Ishikawa (cell line): ENCODE results near the gene TMEM117.

Experiments used
- CEBPB ChIP-seq: IDR thresholded peaks from 2 replicates; pipeline ENCODE4 v1.6.1; 2012
- EP300 ChIP-seq: IDR thresholded peaks from 2 replicates; pipeline ENCODE4 v1.6.1; 2012; ENCODE audit warnings: borderline replicate concordance
- NFIC ChIP-seq: IDR thresholded peaks from 2 replicates; pipeline ENCODE4 v1.6.1; 2012
- RAD21 ChIP-seq: IDR thresholded peaks from 2 replicates; pipeline ENCODE4 v1.6.1; 2012; ENCODE audit warnings: low read depth
- TAF1 ChIP-seq: IDR thresholded peaks from 2 replicates; pipeline ENCODE4 v1.6.1; 2012; ENCODE audit warnings: low read depth, mild to moderate bottlenecking
- TCF12 ChIP-seq: IDR thresholded peaks from 2 replicates; pipeline ENCODE4 v1.6.1; 2012; ENCODE audit warnings: low read depth
- YY1 ChIP-seq: IDR thresholded peaks from 2 replicates; pipeline ENCODE4 v1.6.1; 2012; ENCODE audit warnings: low read depth
- ZBTB7A ChIP-seq: IDR thresholded peaks from 2 replicates; pipeline ENCODE4 v1.6.1; 2012; ENCODE audit warnings: low read depth
- TF ChIP-seq, protein P1 (sequence below): IDR thresholded peaks from 2 replicates; pipeline ENCODE4 v1.6.1; 2012

DNA sequence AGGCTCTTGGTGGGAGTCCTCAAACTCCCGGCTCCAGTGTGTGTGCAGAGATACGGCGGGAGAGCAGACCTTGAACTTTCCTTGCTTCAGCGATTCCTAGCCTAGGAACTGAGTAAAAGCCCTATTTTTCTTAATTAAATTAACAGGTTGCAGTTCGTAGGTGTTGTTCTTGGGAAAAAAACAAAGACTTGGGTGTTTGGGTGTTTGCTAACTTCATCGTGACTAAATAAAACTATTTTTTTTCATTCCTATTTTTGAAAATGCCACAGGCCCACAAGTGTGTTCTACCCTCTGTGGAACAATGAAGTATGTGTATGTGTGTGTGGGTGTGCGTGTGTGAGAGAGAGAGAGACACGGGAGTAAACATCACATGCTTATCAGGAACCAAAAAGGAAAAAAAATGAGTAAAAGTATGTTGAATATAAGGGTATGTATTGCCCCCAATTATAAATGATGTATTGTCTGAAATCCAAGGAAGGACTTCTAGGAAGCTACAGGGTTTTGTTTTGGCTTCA is 651 bp downstream of the TMEM117 start:
- TF ChIP-seq, protein P1, sequence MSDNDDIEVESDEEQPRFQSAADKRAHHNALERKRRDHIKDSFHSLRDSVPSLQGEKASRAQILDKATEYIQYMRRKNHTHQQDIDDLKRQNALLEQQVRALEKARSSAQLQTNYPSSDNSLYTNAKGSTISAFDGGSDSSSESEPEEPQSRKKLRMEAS = no peak
- no peak for TF ChIP-seq RAD21
- no peak for TF ChIP-seq TAF1
- no peak for TF ChIP-seq CEBPB
- no peak for TF ChIP-seq YY1
- no peak for TF ChIP-seq EP300
- TF ChIP-seq NFIC = no peak
- no peak for TF ChIP-seq ZBTB7A
- TF ChIP-seq TCF12 = no peak
